Ascending aorta (tissue), 2 donors: Measurements from ENCODE around the gene PSMB2. TPM values are rescaled to one million over a fixed set of nuclear protein-coding genes. Genes with fewer than 3 reads are reported as not detected.
"Not testable (repeated sequence)": the region's sequence is repeated elsewhere in the genome, so short reads cannot be mapped to it uniquely, and the experiment has no call there.

Experiments used
- DNase-seq, 2 donors: peaks; one replicate each; pipeline ENCODE4 v3.0.0-alpha.2; 2019; ENCODE audit warnings: low spot score in 2 of 2
- H3K27ac ChIP-seq, 2 donors: fragments of 200-600 bp; sonication (generic); one replicate each; pipeline ENCODE4 v1.5.1; 2016 to 2017; ENCODE audit warnings: mild to moderate bottlenecking in 1 of 2
- H3K27me3 ChIP-seq: fragments of 200-600 bp; sonication (generic); one replicate; pipeline ENCODE4 v1.5.1; 2017
- H3K36me3 ChIP-seq, 2 donors: fragments of 200-600 bp; sonication (generic); one replicate each; pipeline ENCODE4 v1.5.1; 2016
- H3K4me1 ChIP-seq, 2 donors: fragments of 200-600 bp; sonication (generic); one replicate each; pipeline ENCODE4 v1.5.1; 2016 to 2017; ENCODE audit warnings: mild to moderate bottlenecking in 1 of 2
- H3K4me3 ChIP-seq, 2 donors: fragments of 200-600 bp; sonication (generic); one replicate each; pipeline ENCODE4 v1.5.1; 2016 to 2017; ENCODE audit warnings: mild to moderate bottlenecking in 1 of 2
- H3K9me3 ChIP-seq, 2 donors: fragments of 200-600 bp; sonication (generic); one replicate each; pipeline ENCODE4 v1.5.1; 2016
- intact Hi-C: fragments of 100-400 bp; cut with DNase I; formaldehyde crosslinking; loops from one replicate; pipeline ENCODE4 v1.15.1; 2023
- total RNA-seq: library from RNA; depleted of rRNA; stranded (reverse); fragments of >200 nt; gene quantifications from one replicate; pipeline ENCODE4 v1.1.0, GENCODE V29; 2016
- TF ChIP-seq, protein P1 (sequence below), 3 experiments: fragments of 200-600 bp in 2 of 3; fragments of 450-650 bp in 1 of 3; sonication (generic) in 2 of 3; IDR thresholded peaks; one replicate each; pipeline ENCODE4 v1.5.1; 2016 to 2019; ENCODE audit warnings: antibody characterized with exemption in 3 of 3, mild to moderate bottlenecking in 1 of 3, moderate library complexity in 1 of 3

Gene PSMB2
- total RNA-seq, 1 donor from 2014 or later = 54.0 TPM

- Histone ChIP-seq H3K27me3 (peaks cover 17% of the 10 kb centered on the region), H3K27ac (no peak overlapping the region), H3K36me3 (no peaks in the 10 kb centered on the region), H3K4me3 (peak overlapping the region; percentile 42 to 54), H3K9me3 (no peaks in the 10 kb centered on the region), H3K4me1 (peaks cover 0 to 16% of the 10 kb centered on the region in 2 donors)
- no peak for DNase-seq
- TF ChIP-seq, protein P1, sequence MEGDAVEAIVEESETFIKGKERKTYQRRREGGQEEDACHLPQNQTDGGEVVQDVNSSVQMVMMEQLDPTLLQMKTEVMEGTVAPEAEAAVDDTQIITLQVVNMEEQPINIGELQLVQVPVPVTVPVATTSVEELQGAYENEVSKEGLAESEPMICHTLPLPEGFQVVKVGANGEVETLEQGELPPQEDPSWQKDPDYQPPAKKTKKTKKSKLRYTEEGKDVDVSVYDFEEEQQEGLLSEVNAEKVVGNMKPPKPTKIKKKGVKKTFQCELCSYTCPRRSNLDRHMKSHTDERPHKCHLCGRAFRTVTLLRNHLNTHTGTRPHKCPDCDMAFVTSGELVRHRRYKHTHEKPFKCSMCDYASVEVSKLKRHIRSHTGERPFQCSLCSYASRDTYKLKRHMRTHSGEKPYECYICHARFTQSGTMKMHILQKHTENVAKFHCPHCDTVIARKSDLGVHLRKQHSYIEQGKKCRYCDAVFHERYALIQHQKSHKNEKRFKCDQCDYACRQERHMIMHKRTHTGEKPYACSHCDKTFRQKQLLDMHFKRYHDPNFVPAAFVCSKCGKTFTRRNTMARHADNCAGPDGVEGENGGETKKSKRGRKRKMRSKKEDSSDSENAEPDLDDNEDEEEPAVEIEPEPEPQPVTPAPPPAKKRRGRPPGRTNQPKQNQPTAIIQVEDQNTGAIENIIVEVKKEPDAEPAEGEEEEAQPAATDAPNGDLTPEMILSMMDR (IDR thresholded peaks at IDR 0.05) = no peak
- intact Hi-C loops = no loop called here
Observed at GRCh38 chr1:35577071-35577998, 64.0 kb downstream of the PSMB2 start.

DNA sequence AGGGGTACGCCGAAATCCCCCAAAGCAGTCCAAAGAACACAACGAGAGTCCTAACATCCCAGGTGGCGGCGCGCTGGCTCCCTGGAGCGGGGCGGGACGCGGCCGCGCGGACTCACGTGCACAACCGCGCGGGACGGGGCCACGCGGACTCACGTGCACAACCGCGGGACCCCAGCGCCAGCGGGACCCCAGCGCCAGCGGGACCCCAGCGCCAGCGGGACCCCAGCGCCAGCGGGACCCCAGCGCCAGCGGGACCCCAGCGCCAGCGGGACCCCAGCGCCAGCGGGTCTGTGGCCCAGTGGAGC lies 64.6 kb downstream of the PSMB2 start:
- peaks cover 17% of the 10 kb centered on the region for H3K27me3 ChIP-seq
- H3K36me3 ChIP-seq, H3K9me3 ChIP-seq, intact Hi-C loops, DNase-seq, H3K27ac ChIP-seq: not testable (repeated sequence)
- peak overlapping the region; percentile 42 to 54 for H3K4me3 ChIP-seq
- peaks cover 0 to 16% of the 10 kb centered on the region in 2 donors for H3K4me1 ChIP-seq

DNA sequence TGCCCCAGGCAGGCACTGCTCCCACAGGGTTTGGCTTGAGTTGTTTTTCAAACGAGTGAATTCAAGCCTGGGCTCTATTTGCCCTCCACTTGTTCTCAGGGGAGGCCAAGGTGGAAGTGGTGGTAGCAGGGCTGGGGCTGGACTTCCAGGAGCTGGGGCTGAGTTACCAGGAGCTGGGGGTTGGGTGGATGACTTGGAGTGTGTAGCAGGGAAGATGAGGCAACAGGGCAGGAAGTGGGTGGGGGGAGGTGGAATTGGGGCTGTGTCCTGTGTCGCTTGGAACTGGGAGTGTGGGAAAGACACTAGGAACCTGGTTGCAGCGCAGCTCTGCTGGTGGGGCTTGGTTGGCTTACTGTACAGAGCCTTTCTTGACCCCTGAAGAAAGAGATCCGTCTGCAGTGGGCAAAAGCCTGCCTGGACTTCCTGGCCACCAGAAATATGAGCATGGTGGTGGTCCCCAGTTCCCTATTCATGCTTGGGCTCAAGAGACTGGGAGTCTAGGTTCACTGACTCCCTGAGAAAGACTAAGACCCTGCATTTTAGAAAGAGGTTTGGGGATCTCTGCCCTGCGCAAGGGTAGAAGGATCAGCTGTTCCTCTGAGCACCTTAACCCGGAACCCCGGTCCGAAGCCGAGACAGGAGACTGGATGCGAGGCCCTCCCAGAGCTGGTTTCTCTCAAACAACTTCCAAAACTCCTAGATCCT lies 65.1 kb downstream of the PSMB2 start:
- Histone ChIP-seq H3K9me3 (no peaks in the 10 kb centered on the region), H3K4me1 (peaks cover 0 to 16% of the 10 kb centered on the region in 2 donors), H3K4me3 (peak overlapping the region; percentile 42 to 54), H3K27ac (no peak overlapping the region), H3K27me3 (peaks cover 17% of the 10 kb centered on the region), H3K36me3 (no peaks in the 10 kb centered on the region)
- no peak for DNase-seq
- intact Hi-C loops = no loop called here
- TF ChIP-seq, protein P1 (IDR thresholded peaks at IDR 0.05) = no peak

DNA sequence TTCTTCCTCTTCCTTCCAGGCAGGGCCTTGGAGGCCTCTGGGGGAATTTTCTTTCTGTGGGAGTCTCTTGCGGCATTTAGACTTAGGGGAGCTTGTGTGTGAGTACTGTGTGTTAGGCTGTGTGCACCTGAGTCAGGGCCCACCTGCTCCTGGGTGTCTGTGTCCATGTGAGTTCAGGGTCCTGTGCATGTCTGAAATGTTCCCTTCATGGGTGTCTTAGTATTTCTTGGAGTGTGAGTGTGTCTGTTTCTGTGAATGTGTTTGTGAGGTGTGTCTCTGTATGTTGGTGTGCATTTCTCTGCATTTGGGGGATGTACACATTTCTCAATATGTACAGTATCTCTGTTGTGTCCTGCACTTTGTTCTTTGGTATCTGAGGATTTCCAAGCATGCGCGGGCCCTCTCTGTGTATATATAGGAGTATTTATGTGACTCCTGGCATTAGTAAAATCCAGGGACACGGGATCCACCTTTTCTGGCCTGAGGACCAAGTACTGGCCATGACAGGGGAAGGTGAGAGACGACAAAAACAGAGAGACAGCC lies 65.8 kb downstream of the PSMB2 start:
- H3K27me3 ChIP-seq = peaks cover 17% of the 10 kb centered on the region
- no peak overlapping the region for H3K4me3 ChIP-seq
- H3K9me3 ChIP-seq = no peaks in the 10 kb centered on the region
- intact Hi-C loops = no loop called here
- H3K27ac ChIP-seq = no peak overlapping the region
- TF ChIP-seq, protein P1 (IDR thresholded peaks at IDR 0.05) = no peak
- H3K4me1 ChIP-seq = peaks cover 0 to 16% of the 10 kb centered on the region in 2 donors
- no peak for DNase-seq
- H3K36me3 ChIP-seq = no peaks in the 10 kb centered on the region

DNA sequence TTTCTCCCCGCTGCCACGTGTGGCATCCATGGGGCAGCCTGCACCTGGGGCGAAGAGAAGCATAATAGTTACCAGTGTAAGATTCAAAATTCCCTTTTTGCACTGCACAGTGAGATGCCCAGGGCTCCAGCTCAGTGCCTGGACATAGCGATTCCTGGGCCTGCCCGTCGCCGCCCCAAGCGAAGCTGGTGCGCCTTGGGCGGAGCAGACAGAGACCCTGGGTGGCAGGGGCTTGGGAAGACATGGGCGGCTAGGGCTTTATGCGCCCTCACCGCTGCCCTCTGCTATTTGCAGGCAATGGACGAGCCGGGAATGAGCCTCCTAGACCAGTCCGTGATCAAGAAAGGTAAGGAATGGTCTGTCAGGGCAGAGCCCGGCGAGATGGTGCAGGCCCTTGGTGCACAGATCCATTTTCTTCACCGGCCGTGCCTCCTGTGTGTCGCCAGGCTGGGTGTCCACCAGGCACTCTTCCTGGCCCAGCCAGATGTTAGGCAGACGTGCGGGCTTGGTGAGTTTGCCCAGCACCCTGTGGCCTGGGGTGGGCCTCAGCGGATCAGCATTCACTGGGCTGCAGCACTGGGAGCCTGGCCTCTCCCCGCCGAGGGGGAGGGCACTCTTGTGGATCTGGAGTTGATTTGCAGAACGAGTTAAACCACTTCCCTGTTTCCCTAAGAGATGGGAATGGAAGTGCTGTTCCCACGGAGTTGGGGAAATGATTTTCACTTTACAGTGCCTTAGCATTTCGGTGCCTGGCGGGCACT lies 66.5 kb downstream of the PSMB2 start:
- Histone ChIP-seq H3K27me3 (peaks cover 17% of the 10 kb centered on the region), H3K36me3 (no peaks in the 10 kb centered on the region), H3K27ac (no peak overlapping the region), H3K9me3 (no peaks in the 10 kb centered on the region), H3K4me3 (no peak overlapping the region), H3K4me1 (peaks cover 0 to 16% of the 10 kb centered on the region in 2 donors)
- TF ChIP-seq, protein P1 (IDR thresholded peaks at IDR 0.05) = no peak
- intact Hi-C loops = no loop called here
- DNase-seq = peak in 1 of 2 donors; percentile 57
